Stomach (tissue), 4 donors: Measurements from ENCODE around the gene MACROH2A1.

Experiments used
- CTCF ChIP-seq, 7 experiments: fragments of 450-650 bp in 4 of 7; fragments of 200-600 bp in 3 of 7; sonication (generic) in 3 of 7; IDR thresholded peaks; one replicate each; pipeline ENCODE4 v1.5.1; 2016 to 2019; ENCODE audit warnings: antibody characterized with exemption in 7 of 7, control low read depth in 2 of 7, mild to moderate bottlenecking in 1 of 7
- EP300 ChIP-seq: sonication (generic); formaldehyde crosslinking; IDR thresholded peaks from one replicate; pipeline ENCODE4 v1.6.1; 2017; ENCODE audit warnings: antibody characterized with exemption
- POLR2A ChIP-seq, 4 donors: fragments of 450-650 bp; IDR thresholded peaks; one replicate each; pipeline ENCODE4 v1.6.1; 2016; ENCODE audit warnings: antibody characterized with exemption in 4 of 4, control low read depth in 2 of 4, mild to moderate bottlenecking in 1 of 4, moderate library complexity in 1 of 4

GRCh38 chr5:135362102-135362501 lies 36.9 kb downstream of the MACROH2A1 start:
- no peak for TF ChIP-seq EP300
- TF ChIP-seq CTCF (IDR thresholded peaks at IDR 0.05) = no peak
- TF ChIP-seq POLR2A (IDR thresholded peaks at IDR 0.05) = no peak
